Activated naive CD4-positive, alpha-beta T cell treated with anti-CD3 and anti-CD28 coated beads for 36 hours (primary cell): ENCODE measurements around the gene ZSWIM1. TPM values are rescaled to one million over a fixed set of nuclear protein-coding genes. Genes with fewer than 3 reads are reported as not detected.
A peak's percentile ranks its signal among the peaks of the same experiment; 100 is the strongest.
"Not testable (repeated sequence)": the region's sequence is repeated elsewhere in the genome, so short reads cannot be mapped to it uniquely, and the experiment has no call there.

ENCODE experiments used
- CTCF ChIA-PET: fragments of 350-600 bp; sonication (Branson Sonifier 250); formaldehyde crosslinking; loops from one replicate; lab custom pipeline; 2021; ENCODE audit warnings: antibody characterized with exemption; lab: Charles Lee
- DNase-seq: peaks from one replicate; pipeline ENCODE4 v3.0.0-alpha.2; 2020
- H3K27ac Mint-ChIP-seq: one replicate; pipeline ENCODE4 v1.8.0; 2021; ENCODE audit warnings: mild to moderate bottlenecking, mixed read lengths
- H3K27me3 Mint-ChIP-seq: one replicate; pipeline ENCODE4 v1.8.0; 2021; ENCODE audit warnings: low read depth, mixed read lengths
- H3K36me3 Mint-ChIP-seq: one replicate; pipeline ENCODE4 v1.8.0; 2021; ENCODE audit warnings: low read depth, mixed read lengths
- H3K4me1 Mint-ChIP-seq: one replicate; pipeline ENCODE4 v1.8.0; 2021; ENCODE audit warnings: low read depth, mixed read lengths
- H3K4me3 Mint-ChIP-seq: one replicate; pipeline ENCODE4 v1.8.0; 2021; ENCODE audit warnings: mild to moderate bottlenecking, moderate library complexity, mixed read lengths
- H3K9me3 Mint-ChIP-seq: one replicate; pipeline ENCODE4 v1.8.0; 2021; ENCODE audit warnings: mixed read lengths
- intact Hi-C: fragments of 100-400 bp; cut with micrococcal nuclease; formaldehyde crosslinking; loops from one replicate; pipeline ENCODE4 v1.15.1; 2023
- total RNA-seq, 2 experiments: library from RNA; stranded (reverse); gene quantifications; one replicate each; pipeline ENCODE4 v1.2.3, GENCODE V29; 2021

The ZSWIM1 gene
- total RNA-seq, 2 experiments from 2014 or later: 8.2 to 8.4 TPM

DNA sequence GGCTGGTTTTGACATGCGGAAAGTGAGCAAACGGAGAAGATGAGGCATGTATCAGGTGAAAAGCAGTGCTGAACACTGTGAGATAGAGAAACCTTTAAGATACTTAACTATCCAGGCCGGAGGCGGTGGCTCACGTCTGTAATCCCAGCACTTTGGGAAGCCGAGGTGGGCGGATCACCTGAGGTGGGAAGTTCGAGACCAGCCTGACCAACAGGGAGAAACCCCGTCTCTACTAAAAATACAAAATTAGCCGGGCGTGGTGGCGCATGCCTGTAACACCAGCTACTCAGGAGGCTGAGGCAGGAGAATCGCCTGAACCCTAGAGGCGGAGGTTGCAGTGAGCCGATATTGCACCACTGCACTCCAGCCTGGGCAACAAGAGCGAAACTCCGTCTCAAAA is 50.7 kb downstream of the ZSWIM1 start:
- not testable (repeated sequence) for H3K36me3 Mint-ChIP-seq, H3K4me3 Mint-ChIP-seq, H3K27ac Mint-ChIP-seq, H3K9me3 Mint-ChIP-seq, H3K27me3 Mint-ChIP-seq, DNase-seq
- intact Hi-C loops: loop anchor here (2.0 to 5.0 kb wide), 4 partner anchors 31 to 756 kb away; partner anchors contain the start of gene TP53RK
- CTCF ChIA-PET: interaction anchor here (1.2 to 1.8 kb wide), 2 partner anchors 39 to 133 kb away, joined by 3 to 5 read pairs; no protein-coding TSS in a partner anchor
- peaks cover 14% of the 10 kb centered on the region for H3K4me1 Mint-ChIP-seq

DNA sequence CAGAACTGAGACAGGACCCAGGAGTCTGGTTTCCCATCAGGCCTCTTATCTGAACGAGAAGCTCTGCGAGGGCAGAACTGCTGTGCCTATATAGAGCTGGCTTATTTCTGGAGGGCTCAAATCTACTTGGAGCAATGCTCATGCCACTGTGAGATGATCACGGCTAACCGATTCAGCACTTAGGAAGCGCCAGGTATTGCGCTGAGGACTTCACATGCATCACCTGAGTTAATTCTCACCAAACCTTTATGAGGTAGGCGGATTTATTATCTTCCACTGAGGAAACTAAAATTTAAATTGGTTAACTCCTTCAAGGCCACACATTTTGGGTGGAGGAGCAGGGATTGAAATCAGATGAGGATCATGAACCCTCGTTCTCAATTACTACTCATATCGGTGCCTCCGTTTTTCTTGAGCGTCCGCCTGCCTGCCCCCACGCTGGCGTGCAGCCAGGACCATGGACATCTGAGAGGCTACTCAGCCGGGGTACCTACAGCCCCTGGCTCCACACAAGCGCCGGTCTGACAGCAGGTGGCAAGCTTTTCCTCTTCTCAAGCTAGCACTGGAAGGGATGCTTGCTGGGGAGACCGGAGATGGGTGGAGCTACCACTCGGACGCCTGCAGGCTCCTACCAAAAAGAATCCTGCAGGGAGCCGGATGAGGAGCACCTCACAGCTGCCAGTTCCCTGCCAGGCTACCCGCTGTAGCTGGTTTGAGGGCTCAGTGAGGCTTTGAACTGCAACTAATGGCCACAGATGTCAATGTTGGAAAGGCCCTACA is 52.4 kb downstream of the ZSWIM1 start:
- CTCF ChIA-PET: interaction anchor here (0.6 to 2.5 kb wide), 12 partner anchors 8 to 473 kb away, joined by 3 to 19 read pairs (median 4); no protein-coding TSS in a partner anchor
- H3K27ac Mint-ChIP-seq: peak overlapping the region; percentile 95
- H3K9me3 Mint-ChIP-seq: no peaks in the 10 kb centered on the region
- intact Hi-C loops: loop anchor here (1.0 to 5.0 kb wide), 7 partner anchors 22 to 754 kb away; partner anchors contain the start of genes ELMO2, TP53RK and ZNF335
- H3K36me3 Mint-ChIP-seq: peaks cover 13% of the 10 kb centered on the region
- H3K4me1 Mint-ChIP-seq: peaks cover 29% of the 10 kb centered on the region
- peak overlapping the region; percentile 93 for H3K4me3 Mint-ChIP-seq
- H3K27me3 Mint-ChIP-seq: no peaks in the 10 kb centered on the region
- peak; percentile 84 for DNase-seq

DNA sequence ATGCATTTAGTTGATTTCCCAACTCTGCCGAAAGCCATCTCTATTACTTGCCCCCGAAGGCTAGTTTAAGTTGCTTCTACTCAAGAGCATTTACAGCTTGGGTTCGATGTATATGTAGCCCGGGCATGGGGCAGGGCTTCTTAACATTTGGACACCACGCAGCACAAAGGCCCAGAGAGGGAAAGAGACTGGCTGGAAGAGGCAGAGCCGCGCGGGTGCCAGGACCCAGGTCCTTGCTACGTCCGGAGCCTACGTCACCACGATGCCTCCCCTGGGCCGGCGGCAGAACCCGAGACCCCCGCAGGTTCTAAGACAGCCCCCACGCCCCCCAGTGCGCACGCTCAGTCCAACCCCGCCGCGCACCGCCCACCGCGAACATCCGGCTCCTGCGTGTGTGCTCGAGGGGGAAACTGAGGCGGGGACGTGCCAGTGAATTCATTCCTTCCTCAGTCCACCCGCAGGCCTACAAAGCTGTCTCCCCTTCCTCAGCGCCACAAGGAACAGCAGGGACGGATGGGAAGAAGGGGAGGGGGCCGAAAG is 53.1 kb downstream of the ZSWIM1 start:
- H3K4me3 Mint-ChIP-seq: peak overlapping the region; percentile 93
- DNase-seq: no peak
- peak overlapping the region; percentile 95 for H3K27ac Mint-ChIP-seq
- intact Hi-C loops: loop anchor here (1.0 to 5.0 kb wide), 5 partner anchors 38 to 753 kb away; partner anchors contain the start of genes ELMO2, TP53RK and ZNF335
- no peaks in the 10 kb centered on the region for H3K9me3 Mint-ChIP-seq
- no peaks in the 10 kb centered on the region for H3K27me3 Mint-ChIP-seq
- peaks cover 16% of the 10 kb centered on the region for H3K36me3 Mint-ChIP-seq
- CTCF ChIA-PET: interaction anchor here (0.5 to 2.5 kb wide), 12 partner anchors 7 to 631 kb away, joined by 3 to 19 read pairs (median 4); no protein-coding TSS in a partner anchor
- peaks cover 30% of the 10 kb centered on the region for H3K4me1 Mint-ChIP-seq

Other genes starting within 250 kb of the ZSWIM1 start
- not detected for gene WFDC9, start 249.9 kb upstream of the ZSWIM1 start, total RNA-seq
- gene WFDC11, start 211.0 kb upstream of the ZSWIM1 start, total RNA-seq: not detected
- gene WFDC13, start 179.2 kb upstream of the ZSWIM1 start, total RNA-seq: not detected
- gene WFDC10B, start 176.2 kb upstream of the ZSWIM1 start, total RNA-seq: not detected
- gene SPINT4, start 158.9 kb upstream of the ZSWIM1 start, total RNA-seq: not detected
- gene WFDC3, start 89.3 kb upstream of the ZSWIM1 start, total RNA-seq: not detected
- gene DNTTIP1, start 89.3 kb upstream of the ZSWIM1 start, total RNA-seq: 10 to 100 TPM; 22.4 TPM
- 100 to 1,000 TPM; 189 to 202 TPM for gene UBE2C, start 68.6 kb upstream of the ZSWIM1 start, total RNA-seq
- gene TNNC2, start 53.9 kb upstream of the ZSWIM1 start, total RNA-seq: not detected
- gene SNX21, start 47.4 kb upstream of the ZSWIM1 start, total RNA-seq: 1 to 10 TPM in 1 of 2 experiments, under 1 TPM in 1; 0.72 to 1.2 TPM
- 10 to 100 TPM; 21.4 to 23.3 TPM for gene ACOT8, start 23.8 kb upstream of the ZSWIM1 start, total RNA-seq
- gene ZSWIM3, start 23.6 kb upstream of the ZSWIM1 start, total RNA-seq: 1 to 10 TPM; 3.3 to 3.7 TPM
- gene SPATA25, start 6.4 kb downstream of the ZSWIM1 start, total RNA-seq: under 1 TPM; 0.38 to 0.52 TPM
- 1 to 10 TPM in 1 of 2 experiments, under 1 TPM in 1; 0.99 to 1.4 TPM for gene NEURL2, start 10.0 kb downstream of the ZSWIM1 start, total RNA-seq
- 10 to 100 TPM; 28.7 to 31.5 TPM for gene CTSA, start 10.1 kb downstream of the ZSWIM1 start, total RNA-seq
- gene PLTP, start 30.9 kb downstream of the ZSWIM1 start, total RNA-seq: 1 to 10 TPM; 4.3 to 4.8 TPM
- gene PCIF1, start 53.5 kb downstream of the ZSWIM1 start, total RNA-seq: 10 to 100 TPM; 39.2 to 39.5 TPM
- 10 to 100 TPM; 26.8 to 28.0 TPM for gene ZNF335, start 91.0 kb downstream of the ZSWIM1 start, total RNA-seq
- not detected for gene MMP9, start 127.7 kb downstream of the ZSWIM1 start, total RNA-seq
- not detected for gene SLC12A5, start 148.0 kb downstream of the ZSWIM1 start, total RNA-seq
- 1 to 10 TPM; 4.4 to 5.1 TPM for gene NCOA5, start 208.7 kb downstream of the ZSWIM1 start, total RNA-seq
- 1 to 10 TPM; 6.1 to 6.3 TPM for gene CD40, start 237.1 kb downstream of the ZSWIM1 start, total RNA-seq